Omental fat pad (tissue), 4 donors: ENCODE data around the gene AGPS. TPM values are rescaled to one million over a fixed set of nuclear protein-coding genes. Genes with fewer than 3 reads are reported as not detected.

Source experiments
- ATAC-seq: fragments of 150-250 bp; one replicate; pipeline ENCODE4 v1.9.1; 2016; ENCODE audit warnings: mild to moderate bottlenecking, moderate library complexity; ENCODE audit not compliant: low FRiP score
- DNase-seq: peaks from one replicate; pipeline ENCODE4 v3.0.0-alpha.2; 2019; ENCODE audit warnings: low spot score
- CTCF ChIP-seq, 3 donors: fragments of 450-650 bp; IDR thresholded peaks; one replicate each; pipeline ENCODE4 v1.5.1; 2016 to 2017; ENCODE audit warnings: antibody characterized with exemption in 3 of 3, mild to moderate bottlenecking in 3 of 3, moderate library complexity in 2 of 3
- total RNA-seq, 4 donors: library from RNA; depleted of rRNA; stranded (reverse); fragments of >200 nt; gene quantifications; one replicate each; pipeline ENCODE4 v1.1.0, GENCODE V29; 2016

Gene AGPS
- total RNA-seq, 4 donors from 2014 or later: 21.6 to 33.0 (median 29.0) TPM

DNA sequence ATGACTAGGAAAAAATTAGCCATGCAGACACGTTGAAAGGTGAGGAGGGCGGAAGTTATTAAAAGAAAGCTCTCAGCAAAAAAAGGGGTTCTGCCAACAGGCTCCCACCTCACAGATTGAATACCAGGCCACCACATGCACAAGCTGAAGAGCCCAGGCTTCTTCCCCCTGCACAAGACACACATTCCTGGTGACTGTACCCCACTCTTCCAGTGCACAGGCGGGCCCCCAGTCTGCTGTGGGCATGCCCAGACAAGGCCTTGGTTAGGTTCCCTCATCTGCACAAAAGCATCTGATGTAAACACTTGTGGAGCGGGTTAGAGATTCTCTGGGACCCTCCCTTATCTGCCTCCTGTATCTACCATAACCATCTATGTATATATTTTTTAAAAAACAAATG, 81.7 kb downstream of the AGPS start:
- no peak for DNase-seq
- TF ChIP-seq CTCF (IDR thresholded peaks at IDR 0.05): no peak
- ATAC-seq: no peak

GRCh38 chr2:177474998-177475397, 82.4 kb downstream of the AGPS start:
- DNase-seq: no peak

GRCh38 chr2:177476897-177477296, 84.3 kb downstream of the AGPS start:
- ATAC-seq (no peak), DNase-seq (no peak)
- TF ChIP-seq CTCF (IDR thresholded peaks at IDR 0.05): no peak

More at GRCh38 chr2:177474998-177475397, 82.4 kb downstream of the AGPS start:
- no peak for TF ChIP-seq CTCF (IDR thresholded peaks at IDR 0.05)
- peak; percentile 80 for ATAC-seq

DNA sequence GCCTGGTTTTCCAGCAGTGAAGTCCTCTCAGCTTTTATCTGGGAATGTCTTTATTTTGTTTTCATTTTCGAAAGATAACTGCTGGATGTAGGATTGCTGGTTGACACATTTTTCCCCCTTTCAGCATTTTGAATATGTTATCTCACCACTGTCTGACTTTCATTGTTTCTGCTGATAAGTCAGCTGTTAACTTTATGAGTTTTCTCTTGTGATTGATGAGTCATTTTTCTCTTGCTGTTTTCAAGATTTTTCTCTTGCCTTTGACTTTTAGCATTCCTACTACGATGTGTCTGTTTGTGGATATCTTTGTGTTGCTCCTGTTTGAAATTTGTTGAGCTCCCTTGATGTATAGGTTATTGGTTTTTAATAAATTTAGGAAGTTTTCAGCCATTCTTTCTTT, 85.5 kb downstream of the AGPS start:
- no peak for DNase-seq
- no peak for TF ChIP-seq CTCF (IDR thresholded peaks at IDR 0.05)
- ATAC-seq: no peak

DNA sequence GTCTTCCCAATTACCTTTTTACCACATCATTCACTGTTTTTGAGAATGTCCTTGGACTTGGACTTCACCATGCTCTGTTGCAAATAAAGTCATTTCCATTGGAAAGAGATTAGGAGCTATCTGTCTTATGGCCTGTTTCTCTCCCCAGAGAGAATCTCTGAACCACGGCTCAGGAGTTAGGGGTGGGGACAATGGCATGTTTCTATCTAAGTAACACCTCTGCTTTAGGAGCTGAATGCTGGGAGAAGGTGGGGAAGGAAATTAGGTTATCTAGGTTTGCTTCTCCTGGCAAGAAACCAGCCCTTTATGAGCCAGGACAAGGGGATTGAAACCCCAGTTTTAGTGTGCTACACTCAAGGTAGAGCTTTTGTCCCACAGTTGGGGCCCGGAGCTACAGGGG, 86.3 kb downstream of the AGPS start:
- DNase-seq (no peak), ATAC-seq (no peak)
- TF ChIP-seq CTCF (IDR thresholded peaks at IDR 0.05): no peak

GRCh38 chr2:177482195-177482594, 89.6 kb downstream of the AGPS start:
- DNase-seq: no peak
- no peak for ATAC-seq
- no peak for TF ChIP-seq CTCF (IDR thresholded peaks at IDR 0.05)

- no peak for DNase-seq
- TF ChIP-seq CTCF (IDR thresholded peaks at IDR 0.05): no peak
- no peak for ATAC-seq
These were observed 91.0 kb downstream of the AGPS start for GRCh38 chr2:177483531-177483930.
